HepG2 (cell line): ENCODE results near the gene DENND10. TPM values are rescaled to one million over a fixed set of nuclear protein-coding genes. Genes with fewer than 3 reads are reported as not detected.

Source experiments
- DNMT1 ChIP-seq: sonication (generic); formaldehyde crosslinking; IDR thresholded peaks from 2 replicates; pipeline ENCODE4 v1.5.1; 2020; ENCODE audit warnings: mild to moderate bottlenecking, missing genetic modification reagents
- HMGXB4 ChIP-seq, 2 experiments: sonication (generic) in 1 of 2; formaldehyde crosslinking in 1 of 2; IDR thresholded peaks; 2 replicates each; pipeline versions ENCODE4 v1.4.0 to v1.6.1; 2018 to 2020; ENCODE audit warnings: missing genetic modification reagents in 2 of 2, borderline replicate concordance in 1 of 2, low read depth in 1 of 2, mild to moderate bottlenecking in 1 of 2, missing biosample characterization in 1 of 2
- HNF1A ChIP-seq, 2 experiments: sonication (generic) in 1 of 2; formaldehyde crosslinking in 1 of 2; IDR thresholded peaks; 2 replicates each; pipeline versions ENCODE4 v1.4.0 to v1.6.1; 2016 to 2020; ENCODE audit warnings: borderline replicate concordance in 1 of 2, low read depth in 1 of 2, mild to moderate bottlenecking in 1 of 2, missing genetic modification reagents in 1 of 2
- HNRNPL ChIP-seq: fragments of 200-400 bp; formaldehyde crosslinking; IDR thresholded peaks from 2 replicates; pipeline ENCODE4 v1.6.1; 2017; ENCODE audit warnings: mild to moderate bottlenecking, low read depth, low read length
- KDM1A ChIP-seq: IDR thresholded peaks from 2 replicates; pipeline ENCODE4 v1.6.1; 2016; ENCODE audit warnings: missing compliant biosample characterization
- MED8 ChIP-seq: sonication (generic); formaldehyde crosslinking; IDR thresholded peaks from 2 replicates; pipeline ENCODE4 v1.8.1; 2023; ENCODE audit warnings: mild to moderate bottlenecking, missing genetic modification reagents; ENCODE audit not compliant: insufficient replicate concordance
- MYNN ChIP-seq: sonication (generic); formaldehyde crosslinking; IDR thresholded peaks from 2 replicates; pipeline ENCODE4 v1.4.0; 2020; ENCODE audit warnings: mild to moderate bottlenecking, low read depth, missing genetic modification reagents
- RARG ChIP-seq: sonication (generic); formaldehyde crosslinking; IDR thresholded peaks from 2 replicates; pipeline ENCODE4 v1.4.0; 2020; ENCODE audit warnings: low read depth, mild to moderate bottlenecking, missing genetic modification reagents
- RCOR2 ChIP-seq: IDR thresholded peaks from 2 replicates; pipeline ENCODE4 v1.6.1; 2016; ENCODE audit warnings: missing biosample characterization, missing genetic modification reagents
- ZBTB4 ChIP-seq: sonication (generic); formaldehyde crosslinking; IDR thresholded peaks from 2 replicates; pipeline ENCODE4 v1.4.0; 2020; ENCODE audit warnings: missing genetic modification reagents, mild to moderate bottlenecking, borderline replicate concordance
- ZNF12 ChIP-seq: sonication (generic); formaldehyde crosslinking; IDR thresholded peaks from 2 replicates; pipeline ENCODE4 v1.5.0; 2020; ENCODE audit warnings: missing genetic modification reagents
- ZNF33B ChIP-seq: sonication (generic); formaldehyde crosslinking; IDR thresholded peaks from 2 replicates; pipeline ENCODE4 v1.5.1; 2020; ENCODE audit warnings: mild to moderate bottlenecking, missing genetic modification reagents
- ZNF574 ChIP-seq: sonication (generic); formaldehyde crosslinking; IDR thresholded peaks from 2 replicates; pipeline ENCODE4 v1.4.0; 2020; ENCODE audit warnings: missing genetic modification reagents
- ZNF737 ChIP-seq: sonication (generic); formaldehyde crosslinking; IDR thresholded peaks from 2 replicates; pipeline ENCODE4 v1.5.0; 2020; ENCODE audit warnings: missing genetic modification reagents, mild to moderate bottlenecking, borderline replicate concordance
- polyA plus RNA-seq, 8 experiments: library from polyadenylated mRNA; depleted of rRNA in 3 of 8; stranded (reverse) in 7 of 8; unstranded in 1 of 8; fragments of >200 nt; fragmentation: Illumina TruSeq in 4 of 8; extraction: Trizol in 4 of 8; gene quantifications; 2 replicates each; pipeline versions ENCODE4 v1.2.1 to v1.2.3, GENCODE V29; 2011 to 2016; ENCODE audit warnings: low read depth in 4 of 8, missing spikeins in 1 of 8, mixed read lengths in 1 of 8; ENCODE audit not compliant: insufficient read depth in 1 of 8
- total RNA-seq, 5 experiments: library from RNA; depleted of rRNA; stranded (reverse); fragments of >200 nt; fragmentation: Illumina TruSeq; extraction: Trizol; gene quantifications; 2 replicates each; pipeline ENCODE4 v1.2.3, GENCODE V29; 2016; ENCODE audit warnings: low read depth in 1 of 5

Gene DENND10
- total and polyA plus RNA-seq, 2 of the 13 experiments (the other 11 are each of a cell fraction or from before 2014, with no cell fraction given): 43.7 to 78.8 TPM

- TF ChIP-seq MYNN (no peak; the same call in 1 of the 2 replicates), ZNF737 (CRISPR knock-in tag) (peak; percentile 75; the same call in 1 of the 2 replicates), MED8 (peak; percentile 42), KDM1A (CRISPR knock-in tag) (no peak), RARG (CRISPR knock-in tag) (no peak), ZBTB4 (CRISPR knock-in tag) (peak; percentile 40; the same call in 1 of the 2 replicates), ZNF12 (CRISPR knock-in tag) (peak; percentile 26; the same call in 1 of the 2 replicates), ZNF574 (CRISPR knock-in tag) (peak; percentile 55), HMGXB4 (CRISPR knock-in tag; IDR thresholded peaks at IDR 0.05; ENCODE audit: borderline replicate concordance in 1 of 2, low read depth in 1 of 2) (peak in 1 of 2 experiments; percentile 18; a peak in 2 of 4 replicates), ZNF33B (CRISPR knock-in tag) (no peak), RCOR2 (CRISPR knock-in tag) (peak; percentile 47; the same call in 1 of the 2 replicates), DNMT1 (0 out of 2 replicates have a peak, but pooled peaks have one; percentile 71), HNRNPL (no peak), HNF1A (IDR thresholded peaks at IDR 0.05; ENCODE audit: low read depth) (no peak), HNF1A (CRISPR knock-in tag; IDR thresholded peaks at IDR 0.05; ENCODE audit: borderline replicate concordance) (no peak)
Measured at GRCh38 chr10:119113751-119114732, 10.1 kb downstream of the DENND10 start (continued).
